Left renal pelvis (tissue), 4 donors: ENCODE results near the gene LRRC3. TPM values are rescaled to one million over a fixed set of nuclear protein-coding genes. Genes with fewer than 3 reads are reported as not detected.
"Not testable (repeated sequence)": the region's sequence is repeated elsewhere in the genome, so short reads cannot be mapped to it uniquely, and the experiment has no call there.

Source experiments
- DNase-seq, 4 donors: peaks; one replicate each; pipeline ENCODE4 v3.0.0-alpha.2; 2013; ENCODE audit warnings: low read depth in 4 of 4, low spot score in 3 of 4
- polyA plus RNA-seq, 4 donors: library from polyadenylated mRNA; unstranded; fragments of 120-200 nt; gene quantifications; one replicate each; pipeline ENCODE4 v1.2.1, GENCODE V29; 2013; ENCODE audit not compliant: insufficient read length in 4 of 4

LRRC3 gene, protein sequence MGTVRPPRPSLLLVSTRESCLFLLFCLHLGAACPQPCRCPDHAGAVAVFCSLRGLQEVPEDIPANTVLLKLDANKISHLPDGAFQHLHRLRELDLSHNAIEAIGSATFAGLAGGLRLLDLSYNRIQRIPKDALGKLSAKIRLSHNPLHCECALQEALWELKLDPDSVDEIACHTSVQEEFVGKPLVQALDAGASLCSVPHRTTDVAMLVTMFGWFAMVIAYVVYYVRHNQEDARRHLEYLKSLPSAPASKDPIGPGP
- polyA plus RNA-seq = 1 to 10 TPM; 4.3 to 6.6 (median 4.6) TPM

DNA sequence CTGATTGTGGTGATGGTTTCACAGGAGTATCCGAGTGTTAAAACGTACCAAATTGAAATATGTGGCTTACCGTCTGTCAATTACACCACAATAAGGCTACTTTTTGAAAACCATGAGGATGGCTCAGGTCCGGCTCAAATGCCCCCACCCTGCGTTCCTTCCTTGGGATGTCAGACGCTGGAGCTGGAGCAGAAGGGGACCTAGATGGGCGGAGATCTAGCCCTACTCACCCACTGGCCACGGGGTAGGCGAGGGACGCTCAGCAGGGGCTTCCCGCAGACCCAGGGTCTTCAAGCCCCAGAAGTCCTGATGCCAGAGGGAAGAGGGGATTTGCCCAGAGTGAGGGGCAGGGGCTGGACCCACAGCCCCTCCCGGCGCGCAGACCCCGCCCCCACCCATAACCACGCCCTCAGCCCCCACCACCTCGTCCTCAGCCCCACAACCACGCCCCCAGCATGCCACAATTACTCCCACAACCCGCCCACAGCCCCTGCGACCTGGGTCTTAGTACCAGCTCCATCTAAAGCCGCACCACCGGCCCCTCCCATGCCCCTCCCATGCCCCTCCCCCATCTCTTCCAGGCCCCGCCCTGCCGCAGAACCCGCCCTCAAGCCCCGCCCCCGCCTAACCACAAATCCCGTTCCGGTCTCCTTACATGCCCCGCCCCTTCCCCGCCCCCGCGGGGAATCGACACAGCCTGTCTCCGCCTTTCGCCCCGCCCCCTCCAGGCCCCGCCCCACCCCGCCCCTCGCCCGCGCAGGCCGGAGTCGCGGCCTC lies at the start of gene LRRC3:
Gene LRRC3 (plus strand): TSS at position 764 of the 777 bp plus-strand sequence. CDS start 1,135 bp downstream, outside the sequence.
- DNase-seq = peak; percentile 50 to 74 (median 74)

DNA sequence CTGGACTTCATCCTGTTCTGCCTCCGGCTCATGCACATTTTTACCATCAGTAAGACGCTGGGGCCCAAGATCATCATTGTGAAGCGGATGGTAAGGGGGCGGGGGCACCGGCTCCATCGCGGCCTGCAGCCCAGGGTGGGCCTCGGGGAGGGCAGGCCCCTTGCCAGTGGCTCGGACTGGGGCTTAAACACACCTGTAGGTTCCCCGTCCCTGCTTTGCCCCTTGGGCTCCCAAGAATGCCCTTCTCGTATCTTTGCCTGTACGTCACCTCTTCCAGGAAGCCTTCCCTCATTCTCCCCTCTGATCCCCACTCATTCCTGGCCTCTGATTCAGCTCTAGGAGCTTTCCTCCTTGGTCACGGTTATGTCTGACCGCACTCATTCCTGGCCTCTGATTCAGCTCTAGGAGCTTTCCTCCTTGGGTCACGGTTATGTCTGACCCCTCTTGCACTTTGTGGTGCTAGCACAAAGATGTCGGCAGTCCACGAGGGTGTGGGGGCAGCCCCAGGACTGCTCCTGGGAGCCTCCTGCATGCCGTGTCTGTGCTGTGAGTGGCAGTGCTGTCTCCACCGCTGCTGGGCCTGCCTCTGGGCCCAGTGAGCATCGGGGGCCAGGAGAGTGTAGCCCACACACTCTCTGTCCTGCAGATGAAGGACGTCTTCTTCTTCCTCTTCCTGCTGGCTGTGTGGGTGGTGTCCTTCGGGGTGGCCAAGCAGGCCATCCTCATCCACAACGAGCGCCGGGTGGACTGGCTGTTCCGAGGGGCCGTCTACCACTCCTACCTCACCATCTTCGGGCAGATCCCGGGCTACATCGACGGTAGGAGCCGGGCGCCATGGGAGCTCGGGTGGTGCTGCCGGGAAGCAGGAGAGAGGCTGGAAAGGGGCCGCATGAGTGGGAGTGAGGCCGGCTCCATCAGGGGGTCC lies 49.1 kb upstream of the LRRC3 start:
- DNase-seq = no peak

DNA sequence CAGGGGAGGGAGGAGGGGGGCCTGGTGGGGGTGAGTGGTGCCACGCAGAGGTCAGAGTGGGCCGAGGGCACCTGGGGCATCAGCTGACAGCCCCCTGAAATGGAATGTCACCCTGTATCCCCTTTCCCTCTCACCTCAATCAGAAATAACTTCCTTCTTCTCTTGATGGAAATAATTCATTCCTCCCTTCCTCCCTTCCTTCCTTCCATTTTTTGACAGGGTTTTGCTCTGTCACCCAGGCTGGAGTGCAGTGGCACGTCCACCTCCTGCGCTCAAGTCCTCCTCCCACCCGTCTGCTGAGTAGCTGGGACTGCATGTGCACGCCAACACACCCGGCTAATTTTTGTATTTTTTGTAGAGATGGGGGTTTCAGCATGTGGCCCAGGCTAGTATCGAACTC lies 48.4 kb upstream of the LRRC3 start:
- DNase-seq = no peak

DNA sequence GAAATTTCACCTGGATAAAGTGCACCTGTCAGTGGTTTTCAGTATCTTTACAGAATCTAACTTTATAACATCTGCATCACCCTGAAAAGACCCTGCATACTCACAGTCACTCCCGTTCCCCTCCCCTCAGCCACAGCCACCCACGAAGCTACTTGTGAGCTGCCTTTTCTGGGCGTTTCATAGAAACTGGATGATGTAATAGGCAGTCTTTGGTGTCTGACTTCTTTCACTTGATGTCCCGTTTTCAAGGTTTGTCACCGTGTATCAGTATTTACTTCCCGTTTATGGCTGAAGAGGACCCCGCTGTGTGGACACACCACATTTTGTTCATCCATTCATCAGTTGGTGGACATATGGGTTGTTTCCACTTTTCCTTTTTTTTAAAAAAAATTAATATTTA lies 47.8 kb upstream of the LRRC3 start:
- DNase-seq = no peak

DNA sequence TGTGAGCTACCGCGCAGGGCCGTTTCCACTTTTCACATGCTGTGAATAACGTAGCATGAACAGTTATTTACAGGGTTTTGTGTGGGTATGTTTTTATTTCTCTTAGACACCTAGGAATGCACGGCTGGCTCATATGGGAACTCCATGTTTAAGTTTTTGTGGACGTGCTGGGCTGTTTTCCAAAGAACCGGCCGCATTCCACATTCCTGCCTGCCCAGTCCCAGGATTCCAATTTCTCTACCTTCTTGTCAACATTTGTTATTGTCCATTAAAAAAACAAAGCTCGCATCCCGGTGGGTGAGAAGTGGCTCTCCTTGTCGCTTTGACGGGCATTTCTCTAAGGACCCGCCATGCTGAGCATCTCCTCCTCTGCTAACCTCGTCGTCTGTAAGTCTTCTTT lies 47.1 kb upstream of the LRRC3 start:
- DNase-seq = no peak

DNA sequence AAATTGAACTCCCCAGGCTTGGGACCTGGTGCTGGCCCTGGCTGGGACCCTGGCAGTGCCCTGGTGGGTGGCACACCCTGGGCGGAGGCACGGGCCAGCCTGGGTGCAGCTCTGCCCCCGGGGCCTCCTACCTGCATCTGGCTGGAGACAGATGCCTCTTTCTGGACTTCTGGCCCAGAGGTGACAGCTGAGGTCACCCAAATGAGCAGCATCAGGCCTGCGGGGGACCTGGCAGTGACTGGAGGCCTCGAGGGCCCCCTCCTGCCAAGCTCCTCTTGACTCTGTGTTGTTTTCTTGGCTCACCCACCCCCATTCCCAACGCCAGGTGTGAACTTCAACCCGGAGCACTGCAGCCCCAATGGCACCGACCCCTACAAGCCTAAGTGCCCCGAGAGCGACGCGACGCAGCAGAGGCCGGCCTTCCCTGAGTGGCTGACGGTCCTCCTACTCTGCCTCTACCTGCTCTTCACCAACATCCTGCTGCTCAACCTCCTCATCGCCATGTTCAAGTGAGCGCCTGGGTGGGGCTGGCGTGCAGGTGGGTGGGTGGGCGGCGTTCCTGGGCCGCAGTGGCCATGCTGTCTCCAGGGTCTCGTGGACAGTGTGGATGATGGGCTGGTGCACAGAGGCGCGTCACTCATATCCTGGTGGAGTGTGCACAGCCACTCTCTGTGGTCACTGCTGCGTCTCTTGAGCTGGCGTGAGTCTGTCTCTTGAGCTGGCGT lies 41.6 kb upstream of the LRRC3 start:
- no peak for DNase-seq

DNA sequence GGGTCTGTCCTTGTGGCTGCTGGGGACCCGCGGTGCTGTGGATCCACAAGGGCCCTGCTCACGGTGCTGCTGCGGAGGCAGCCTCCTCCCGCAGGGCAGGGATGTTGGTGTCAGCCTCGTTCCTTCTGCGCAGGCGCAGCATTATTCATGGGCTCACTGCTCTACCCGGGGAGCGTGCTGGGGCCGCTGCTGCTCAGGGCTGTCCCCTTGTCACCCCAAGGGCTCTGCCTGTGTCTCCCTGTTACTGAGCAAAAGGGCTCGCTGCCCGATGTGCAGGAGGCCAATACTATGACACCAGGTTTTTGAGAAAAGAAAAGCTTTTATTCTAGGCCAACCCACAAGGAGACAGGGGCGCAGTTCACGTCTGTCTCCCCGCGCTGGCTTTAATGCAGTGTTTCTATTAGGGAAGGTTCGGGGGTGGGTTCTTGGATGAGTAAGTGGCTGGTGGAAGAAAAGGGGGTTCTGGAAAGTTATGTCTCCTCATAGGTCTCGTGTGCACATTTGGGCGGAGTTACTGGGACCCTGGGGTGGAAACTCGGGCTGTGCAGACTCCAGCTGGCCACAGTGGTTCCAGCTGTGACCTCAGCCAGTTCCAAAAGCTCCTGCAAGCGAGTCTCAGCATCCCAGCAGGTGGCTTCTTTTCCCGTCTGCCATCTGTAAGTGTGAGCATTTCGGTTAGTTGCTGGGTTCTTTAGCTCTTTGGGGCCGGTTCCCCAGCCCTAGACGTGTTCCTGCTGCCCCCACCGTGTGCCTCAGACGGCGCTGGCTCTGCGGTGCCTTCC lies 40.8 kb upstream of the LRRC3 start:
- DNase-seq = no peak

DNA sequence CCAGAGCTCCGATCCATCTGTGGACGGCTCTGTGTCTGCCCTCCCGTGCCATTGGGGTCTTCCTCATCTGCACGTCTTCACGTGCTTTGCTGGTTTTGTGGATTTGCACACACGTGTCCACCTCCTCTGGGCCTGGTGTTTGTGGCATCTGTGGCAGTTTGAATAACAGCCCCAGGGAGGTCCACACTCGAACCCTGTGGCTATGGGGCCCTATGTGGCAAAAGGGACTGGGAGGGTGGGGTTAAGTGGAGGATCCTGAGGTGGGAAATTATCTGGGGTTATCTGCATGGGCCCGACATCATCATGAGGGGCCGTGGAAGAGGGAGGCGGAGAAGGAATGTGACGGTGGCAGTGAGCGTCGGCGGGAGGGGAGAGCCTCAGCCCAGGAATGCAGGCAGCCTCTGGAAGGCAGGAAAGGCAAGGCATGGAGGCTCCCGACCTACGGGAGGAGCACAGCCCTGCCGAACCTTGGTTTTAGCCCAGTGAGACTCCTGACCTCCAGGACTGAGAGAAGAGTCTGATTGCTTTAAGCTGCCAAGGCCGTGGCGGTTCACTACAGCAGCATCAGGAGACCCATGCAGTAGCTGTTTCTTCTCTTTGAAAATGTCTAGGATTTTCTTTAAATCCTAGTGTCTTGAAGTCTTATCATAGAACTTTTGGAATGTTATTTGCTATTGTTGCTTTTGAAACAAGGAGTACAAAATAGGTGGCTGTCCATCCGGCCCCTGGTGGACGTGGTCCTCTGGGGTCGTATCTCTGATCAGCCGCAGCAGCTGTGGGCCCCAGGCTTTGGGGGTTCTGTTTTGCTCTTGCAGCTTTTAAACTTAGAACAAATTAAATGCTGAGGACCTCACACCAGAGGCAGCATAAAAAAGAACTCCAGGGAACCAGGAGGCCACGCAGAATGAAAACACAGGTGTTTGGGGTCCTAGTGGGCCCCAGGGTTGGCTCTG lies 40.0 kb upstream of the LRRC3 start:
- no peak for DNase-seq

DNA sequence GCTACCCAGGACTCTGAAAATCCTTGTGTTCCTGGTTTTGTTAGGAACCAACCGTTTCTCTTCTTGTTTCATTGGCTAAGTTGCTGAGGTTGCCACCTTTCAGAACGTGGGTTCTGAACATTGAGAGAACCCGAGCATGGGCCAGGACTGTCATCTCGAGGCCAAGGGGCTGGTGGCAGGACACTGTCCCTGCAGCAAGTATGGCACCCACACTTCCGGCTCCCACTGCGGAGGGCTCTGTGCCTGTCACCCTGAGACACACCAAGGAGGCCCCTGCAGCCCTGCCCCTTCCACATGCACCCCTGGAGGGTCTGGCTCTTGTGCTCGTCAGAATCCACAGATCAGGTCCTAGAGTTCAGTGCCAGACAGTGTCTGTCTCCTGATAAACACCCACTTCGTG lies 39.1 kb upstream of the LRRC3 start:
- DNase-seq = no peak

DNA sequence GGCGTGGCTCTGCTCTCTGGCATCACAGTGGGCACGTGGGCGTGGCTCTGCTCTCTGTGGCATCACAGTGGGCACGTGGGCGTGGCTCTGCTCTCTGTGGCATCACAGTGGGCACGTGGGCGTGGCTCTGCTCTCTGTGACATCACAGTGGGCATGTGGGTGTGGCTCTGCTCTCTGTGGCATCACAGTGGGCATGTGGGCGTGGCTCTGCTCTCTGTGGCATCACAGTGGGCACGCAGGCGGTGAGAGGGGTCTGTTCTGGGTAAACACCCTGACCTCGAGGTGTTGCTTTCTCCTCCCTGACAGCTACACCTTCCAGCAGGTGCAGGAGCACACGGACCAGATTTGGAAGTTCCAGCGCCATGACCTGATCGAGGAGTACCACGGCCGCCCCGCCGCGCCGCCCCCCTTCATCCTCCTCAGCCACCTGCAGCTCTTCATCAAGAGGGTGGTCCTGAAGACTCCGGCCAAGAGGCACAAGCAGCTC lies 37.6 kb upstream of the LRRC3 start:
- not testable (repeated sequence) for DNase-seq

DNA sequence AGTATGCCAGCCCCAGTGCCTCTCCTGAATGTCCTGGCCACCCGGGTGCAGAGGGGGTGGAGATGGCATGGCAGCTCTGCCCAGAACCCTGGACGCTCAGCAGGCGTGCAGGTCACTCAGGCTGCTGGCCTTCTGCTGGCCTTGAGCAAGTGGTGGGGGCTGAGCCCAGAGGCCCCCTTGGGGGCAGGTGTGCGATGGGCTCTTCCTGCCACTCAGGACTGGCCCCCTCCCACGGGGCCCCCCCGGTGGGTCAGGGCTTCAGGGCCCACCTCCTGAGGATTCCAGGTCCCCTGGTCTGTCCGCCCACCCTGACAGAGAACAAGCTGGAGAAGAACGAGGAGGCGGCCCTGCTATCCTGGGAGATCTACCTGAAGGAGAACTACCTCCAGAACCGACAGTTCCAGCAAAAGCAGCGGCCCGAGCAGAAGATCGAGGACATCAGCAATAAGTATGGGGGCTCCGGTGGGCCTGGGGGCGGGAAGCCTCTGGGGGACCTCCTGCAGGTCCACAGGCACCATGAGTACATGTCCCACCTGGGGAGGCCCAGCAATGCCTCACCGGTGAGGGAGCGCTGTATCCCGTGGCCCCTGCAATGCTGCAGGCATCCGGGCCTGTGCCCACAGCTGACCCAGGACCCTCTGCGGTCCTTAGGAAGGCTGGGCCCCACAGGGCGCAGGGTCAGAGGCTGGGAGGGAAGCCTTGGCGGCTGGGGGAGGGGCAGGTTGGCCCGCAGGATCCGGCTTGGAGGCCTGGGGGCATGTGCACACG lies 37.0 kb upstream of the LRRC3 start:
- no peak for DNase-seq

DNA sequence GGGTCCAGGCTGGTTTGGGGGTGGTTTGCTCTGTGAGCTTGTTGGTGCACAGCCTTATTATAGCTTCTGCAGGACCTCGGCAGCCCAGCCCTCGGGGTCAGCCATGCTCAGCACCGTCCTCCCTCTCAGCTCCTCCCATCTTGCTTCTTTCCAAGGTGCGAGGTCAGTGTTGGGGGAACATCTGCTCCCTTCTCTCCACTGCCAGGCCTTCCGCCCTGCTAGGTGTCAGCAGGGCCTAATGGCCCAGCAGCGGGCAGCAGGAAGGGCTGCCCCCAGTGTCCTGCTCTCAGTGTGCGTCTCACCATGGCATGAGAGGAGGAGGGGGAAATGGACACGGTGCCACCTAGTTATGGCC lies 36.5 kb upstream of the LRRC3 start:
- DNase-seq = no peak

DNA sequence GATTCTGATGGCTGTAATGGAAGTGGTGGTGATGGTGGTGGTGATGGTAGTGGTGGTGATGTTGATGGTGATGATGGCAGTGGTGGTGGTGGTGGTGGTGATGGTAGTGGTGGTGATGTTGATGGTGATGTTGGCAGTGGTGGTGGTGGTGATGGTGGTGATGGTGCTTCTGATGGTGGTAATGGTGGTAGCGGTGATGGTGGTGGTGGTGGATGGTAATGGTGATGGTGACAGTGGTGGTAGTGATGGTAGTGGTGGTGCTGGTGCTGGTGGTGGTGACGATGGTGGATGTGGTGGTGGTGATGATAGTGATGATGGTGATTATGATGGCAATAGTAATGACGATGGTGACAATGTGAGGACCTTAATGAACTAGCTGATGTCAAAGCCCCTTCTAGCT lies 35.6 kb upstream of the LRRC3 start:
- DNase-seq = no peak

DNA sequence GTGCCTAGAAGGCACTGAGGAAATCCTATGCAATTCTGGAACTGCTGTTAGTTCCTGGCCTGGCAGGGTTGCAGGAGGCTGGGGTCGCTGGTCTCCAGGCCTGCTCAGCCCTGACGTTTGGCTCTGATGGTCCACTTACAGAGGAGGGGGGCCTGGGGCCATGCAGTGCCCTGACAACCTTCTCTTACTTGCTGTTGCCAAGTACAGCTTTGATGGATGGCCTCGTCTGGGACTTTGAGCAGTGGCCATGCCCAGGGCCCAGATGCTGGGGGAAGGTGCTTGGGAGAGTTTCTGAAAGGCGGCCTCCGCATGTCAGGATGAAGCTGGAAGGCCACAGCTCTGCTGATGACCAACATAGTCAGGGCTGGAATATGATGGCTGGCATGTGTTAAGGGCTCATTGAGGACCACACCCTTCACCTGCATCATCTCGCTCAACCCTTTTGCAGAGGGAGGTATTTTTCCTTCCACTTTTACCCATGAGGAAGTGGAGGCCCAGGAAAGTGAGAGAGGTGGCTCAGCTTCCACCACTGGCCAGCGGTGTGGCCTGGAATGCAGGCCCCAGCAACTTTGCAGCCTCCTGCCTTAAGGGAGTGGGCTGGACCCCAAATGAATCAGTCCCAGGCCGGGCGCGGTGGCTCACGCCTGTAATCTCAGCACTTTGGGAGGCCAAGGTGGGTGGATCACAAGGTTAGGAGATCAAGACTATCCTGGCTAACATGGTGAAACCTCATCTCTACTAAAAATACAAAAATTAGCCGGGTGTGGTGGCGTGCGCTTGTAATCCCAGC lies 34.7 kb upstream of the LRRC3 start:
- no peak for DNase-seq

DNA sequence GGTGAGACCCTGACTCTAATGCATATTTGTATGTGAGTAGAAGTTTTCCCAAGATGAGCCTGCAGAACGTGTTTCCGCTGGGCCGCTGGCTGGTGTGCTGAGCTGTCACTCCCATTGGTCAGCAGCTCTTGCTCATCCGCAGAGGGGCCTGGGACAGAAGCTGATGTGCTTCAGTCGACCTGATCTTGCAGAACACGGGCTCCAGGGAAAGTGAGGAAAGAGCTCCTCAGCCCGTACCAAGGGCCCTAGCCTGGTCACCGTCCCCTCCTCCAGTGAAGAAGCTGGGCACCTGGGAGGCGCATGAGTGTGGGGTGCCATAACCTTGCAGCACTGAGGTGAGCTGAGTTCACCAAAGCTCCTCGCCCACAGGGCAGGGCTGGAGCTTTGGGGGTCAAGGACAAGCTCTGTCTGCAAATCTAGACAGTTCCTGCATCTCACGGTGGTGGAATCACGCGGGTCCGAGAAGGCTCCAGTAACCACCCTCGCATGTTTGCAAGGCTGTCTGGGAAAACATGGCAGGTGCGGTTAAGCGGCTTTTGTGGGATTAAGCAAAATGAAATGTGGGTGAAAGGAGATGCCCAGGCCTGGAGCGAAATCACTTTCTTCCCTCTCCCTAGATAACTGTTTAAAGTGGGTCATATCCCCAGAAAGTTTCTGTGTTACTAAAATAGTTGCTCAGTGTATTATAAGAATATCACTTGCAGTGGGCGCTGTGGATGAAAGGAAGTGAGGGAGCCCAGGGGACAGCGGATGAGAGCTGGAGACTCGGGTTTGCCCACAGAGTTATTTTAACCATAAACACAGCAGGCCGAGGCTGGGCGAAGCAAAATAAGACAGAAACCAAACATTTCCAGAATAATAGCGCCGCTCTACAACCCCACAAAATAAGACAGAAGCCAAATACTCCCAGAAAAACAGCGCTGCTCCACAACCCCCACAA lies 33.1 kb upstream of the LRRC3 start:
- no peak for DNase-seq

DNA sequence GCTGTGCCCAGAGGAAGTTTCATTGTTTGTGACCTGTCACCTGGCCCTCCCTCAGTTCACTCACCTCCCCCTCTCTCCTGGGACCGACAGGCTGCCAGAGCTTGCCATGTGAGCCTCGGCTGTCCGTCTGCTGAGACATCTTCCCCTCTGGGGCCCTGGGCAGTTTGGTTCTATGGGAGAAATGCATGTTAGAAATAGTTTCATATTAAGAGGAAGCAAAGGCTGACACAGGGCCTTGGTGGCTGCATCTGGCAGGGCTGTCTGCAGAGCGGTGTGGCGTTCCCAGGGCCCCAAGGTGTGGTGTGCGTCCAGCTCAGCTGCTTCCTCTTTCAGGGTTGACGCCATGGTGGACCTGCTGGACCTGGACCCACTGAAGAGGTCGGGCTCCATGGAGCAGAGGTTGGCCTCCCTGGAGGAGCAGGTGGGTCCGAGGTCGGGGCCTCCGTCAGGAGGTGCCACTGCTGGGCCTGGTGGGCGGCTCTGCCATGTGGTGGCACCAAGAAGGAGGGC lies 31.9 kb upstream of the LRRC3 start:
- DNase-seq = no peak
